Kidney (tissue), 14 donors: ENCODE measurements around the gene LMAN1. TPM values are rescaled to one million over a fixed set of nuclear protein-coding genes. Genes with fewer than 3 reads are reported as not detected.

Source experiments
- DNase-seq, 5 donors: peaks; one replicate each; pipeline ENCODE4 v3.0.0-alpha.2; 2013 to 2020
- FAIRE-seq: peaks from 2 replicates; lab custom pipeline; 2012; peaks lifted over from hg19 to GRCh38; lab: Jason Lieb, UNC
- H3K27ac ChIP-seq, 2 donors: one replicate each; pipeline ENCODE4 v1.7.0; 2013; ENCODE audit warnings: low read depth in 2 of 2, low read length in 2 of 2, inconsistent platforms in 1 of 2
- H3K27me3 ChIP-seq: one replicate; pipeline ENCODE4 v1.7.1; 2013; ENCODE audit warnings: low read length, inconsistent platforms; ENCODE audit not compliant: control insufficient read depth, insufficient read depth
- H3K36me3 ChIP-seq, 3 donors: one replicate each; pipeline versions ENCODE4 v1.7.0 to v1.7.1; 2013; ENCODE audit warnings: low read length in 3 of 3, control low read depth in 1 of 3, inconsistent platforms in 1 of 3; ENCODE audit not compliant: insufficient read depth in 3 of 3, control insufficient read depth in 2 of 3
- H3K4me1 ChIP-seq, 3 donors: one replicate each; pipeline versions ENCODE4 v1.7.0 to v1.7.1; 2013; ENCODE audit warnings: low read length in 3 of 3, inconsistent platforms in 1 of 3, low read depth in 1 of 3; ENCODE audit not compliant: control insufficient read depth in 2 of 3, insufficient read depth in 2 of 3
- H3K4me3 ChIP-seq, 3 donors: one replicate each; pipeline versions ENCODE4 v1.7.0 to v1.8.1; 2013; ENCODE audit warnings: low read length in 3 of 3, control low read depth in 1 of 3, inconsistent platforms in 1 of 3
- H3K9ac ChIP-seq, 3 donors: one replicate each; pipeline versions ENCODE4 v1.7.0 to v1.7.1; 2013; ENCODE audit warnings: low read length in 3 of 3, control low read depth in 1 of 3, inconsistent platforms in 1 of 3
- H3K9me3 ChIP-seq, 3 donors: one replicate each; pipeline versions ENCODE4 v1.7.0 to v1.7.1; 2013; ENCODE audit warnings: low read length in 3 of 3, control low read depth in 1 of 3, inconsistent platforms in 1 of 3; ENCODE audit not compliant: control insufficient read depth in 2 of 3, insufficient read depth in 1 of 3
- CTCF ChIP-seq: IDR thresholded peaks from 3 replicates; pipeline ENCODE4 v1.5.1; 2012; ENCODE audit warnings: mild to moderate bottlenecking, moderate library complexity, borderline replicate concordance; ENCODE audit not compliant: insufficient read depth; ENCODE audit errors: extremely low read depth
- intact Hi-C: fragments of 100-400 bp; cut with DNase I; formaldehyde crosslinking; loops from one replicate; pipeline ENCODE4 v1.11.1; 2022
- polyA plus RNA-seq: library from polyadenylated mRNA; stranded (reverse); fragments of 350-450 nt; fragmentation: Illumina TruSeq; extraction: RNeasy Lipid Tissue Mini Kit (QIAGEN cat#74804); gene quantifications from one replicate; pipeline ENCODE4 v1.2.3, GENCODE V29; 2014; ENCODE audit warnings: low read depth, low replicate concordance; ENCODE audit not compliant: insufficient read depth
- total RNA-seq: library from RNA; stranded (reverse); fragmentation: NEBNext Ultra II Directional; extraction: Animal tissue kit (Norgen Biotek cat#: 25700); gene quantifications from one replicate; pipeline ENCODE4 v1.2.1, GENCODE V29; 2021
- donor health status: control.
- donor health status: control.
- donor health status: control.
- donor health status: control.
- donor health status: control.
- donor health status: DM: yes; HTN: yes; CAD: no.
- donor health status: Normal renal cell carcinoma (clear cell type).

The LMAN1 gene
- total and polyA plus RNA-seq, 2 donors from 2014 or later: 31.6 to 78.8 TPM

- peaks cover 9 to 28% (median 19%) of the 10 kb centered on the region in 3 donors for H3K36me3 ChIP-seq
- intact Hi-C loops: no loop called here
- DNase-seq (peak in 1 of 5 donors; percentile 6), FAIRE-seq (no peak)
- no peak overlapping the region for H3K4me3 ChIP-seq
- no peak overlapping the region for H3K27ac ChIP-seq
- H3K4me1 ChIP-seq: peaks cover 0 to 3% (median 0%) of the 10 kb centered on the region in 3 donors
- H3K27me3 ChIP-seq: no peaks in the 10 kb centered on the region
- no peaks in the 10 kb centered on the region for H3K9me3 ChIP-seq
- H3K9ac ChIP-seq: no peak overlapping the region
- TF ChIP-seq CTCF: no peak
These were observed 5.9 kb downstream of the LMAN1 start for GRCh38 chr18:59353079-59353680.

DNA sequence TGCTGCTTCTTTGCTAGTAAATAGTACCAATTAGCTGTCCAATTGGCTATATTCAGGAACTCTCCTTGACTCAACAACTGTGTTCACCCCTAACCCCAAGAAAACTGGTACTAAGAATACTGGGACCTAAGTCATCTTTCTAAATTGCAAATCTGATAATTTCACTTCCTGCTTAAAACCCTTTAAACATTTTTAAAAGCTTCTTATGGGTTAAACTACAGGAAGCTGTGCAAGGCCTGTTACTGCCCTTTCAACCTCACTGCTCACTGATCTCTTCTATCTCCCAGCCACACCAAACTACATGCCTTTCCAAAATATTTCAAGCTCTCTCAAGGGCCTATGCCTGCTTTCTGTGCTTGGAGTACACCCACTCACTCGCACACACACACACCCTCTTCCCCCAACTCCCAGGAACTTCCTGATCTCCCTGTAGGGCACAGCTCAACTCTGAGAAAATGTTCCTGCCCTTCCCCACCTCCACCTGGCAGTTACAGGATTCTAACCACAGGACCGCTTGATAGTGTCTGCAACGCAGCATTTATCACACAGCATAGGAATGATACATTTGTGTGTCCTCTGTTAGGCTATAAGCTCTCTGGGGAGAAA is 6.7 kb downstream of the LMAN1 start:
- FAIRE-seq (no peak), DNase-seq (no peak)
- intact Hi-C loops: no loop called here
- Histone ChIP-seq H3K9ac (no peak overlapping the region), H3K27me3 (no peaks in the 10 kb centered on the region), H3K36me3 (peaks cover 12 to 28% (median 19%) of the 10 kb centered on the region in 3 donors), H3K27ac (no peak overlapping the region), H3K4me3 (no peak overlapping the region), H3K9me3 (no peaks in the 10 kb centered on the region), H3K4me1 (no peaks in the 10 kb centered on the region)
- TF ChIP-seq CTCF: no peak

DNA sequence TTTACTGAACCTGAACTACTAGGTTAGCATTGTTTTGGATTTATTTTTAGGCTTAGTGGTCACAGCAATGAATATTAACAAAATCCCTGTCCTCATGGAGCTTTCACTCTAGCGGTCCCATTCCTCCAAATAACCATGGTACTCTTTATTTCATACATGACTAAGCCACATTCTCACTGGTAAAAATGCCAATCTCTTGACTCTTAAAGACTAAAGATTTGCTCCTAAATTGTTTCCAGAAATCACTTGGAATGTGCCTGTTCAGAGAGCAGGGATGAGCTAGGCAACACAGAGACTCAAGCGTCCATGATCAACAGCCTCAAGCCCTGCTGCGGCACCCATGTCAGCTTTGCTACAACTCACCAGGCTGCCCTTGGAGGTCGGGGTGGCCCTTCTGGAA is 13.5 kb downstream of the LMAN1 start:
- peaks cover 11 to 42% (median 22%) of the 10 kb centered on the region in 3 donors for H3K36me3 ChIP-seq
- H3K27ac ChIP-seq: no peak overlapping the region
- H3K27me3 ChIP-seq: no peaks in the 10 kb centered on the region
- DNase-seq: no peak
- intact Hi-C loops: no loop called here
- TF ChIP-seq CTCF: no peak
- no peak overlapping the region for H3K9ac ChIP-seq
- H3K4me1 ChIP-seq: no peaks in the 10 kb centered on the region
- H3K9me3 ChIP-seq: no peaks in the 10 kb centered on the region
- FAIRE-seq: no peak
- no peak overlapping the region for H3K4me3 ChIP-seq
